Heart left ventricle (tissue), 16 donors: ENCODE results near the gene SEMA5B. TPM values are rescaled to one million over a fixed set of nuclear protein-coding genes. Genes with fewer than 3 reads are reported as not detected.

Source experiments
- ATAC-seq, 4 donors: fragments of 200-7000 bp; cut with Tn5 transposase; one replicate each; pipeline ENCODE4 v1.9.1; 2020 to 2022; ENCODE audit warnings: moderate library complexity in 4 of 4, mild to moderate bottlenecking in 3 of 4, moderate number of reproducible peaks in 1 of 4
- DNase-seq, 5 donors: peaks; one replicate each; pipeline ENCODE4 v3.0.0-alpha.2; 2020
- H3K27ac ChIP-seq, 12 donors: fragments of 200-600 bp; sonication (generic) in 4 of 12; one replicate each; pipeline versions ENCODE4 v1.5.0 to v1.8.0; 2016 to 2022; ENCODE audit warnings: mild to moderate bottlenecking in 2 of 12
- H3K27me3 ChIP-seq, 9 donors: fragments of 200-600 bp; sonication (generic) in 2 of 9; one replicate each; pipeline versions ENCODE4 v1.5.1 to v1.8.0; 2016 to 2022; ENCODE audit warnings: mild to moderate bottlenecking in 3 of 9
- H3K36me3 ChIP-seq, 9 donors: fragments of 200-600 bp; sonication (generic) in 2 of 9; one replicate each; pipeline versions ENCODE4 v1.5.0 to v1.8.0; 2018 to 2022; ENCODE audit warnings: mild to moderate bottlenecking in 2 of 9
- H3K4me1 ChIP-seq, 12 donors: fragments of 200-600 bp; sonication (generic) in 4 of 12; one replicate each; pipeline versions ENCODE4 v1.5.0 to v1.8.0; 2016 to 2022; ENCODE audit warnings: mild to moderate bottlenecking in 3 of 12
- H3K4me3 ChIP-seq, 12 donors: fragments of 200-600 bp; sonication (generic) in 4 of 12; one replicate each; pipeline versions ENCODE4 v1.5.0 to v1.8.0; 2017 to 2022; ENCODE audit warnings: mild to moderate bottlenecking in 9 of 12, moderate library complexity in 4 of 12
- H3K9me3 ChIP-seq, 12 donors: fragments of 200-600 bp; sonication (generic) in 4 of 12; one replicate each; pipeline versions ENCODE4 v1.5.0 to v1.8.0; 2016 to 2022; ENCODE audit warnings: mild to moderate bottlenecking in 1 of 12
- POLR2A ChIP-seq, 2 donors: fragments of 450-650 bp; IDR thresholded peaks; one replicate each; pipeline ENCODE4 v1.6.1; 2017; ENCODE audit warnings: antibody characterized with exemption in 2 of 2, mild to moderate bottlenecking in 2 of 2, moderate library complexity in 2 of 2
- whole genome bisulfite sequencing, 4 donors: extraction: QIAGEN DNeasy Blood & Tissue Kit in 2 of 4; methylation state at CpG; one replicate each; pipeline versions ENCODE4 v1.1.5 to v1.1.7; 2013 to 2018; 5-methylcytosine and 5-hydroxymethylcytosine counted together
- intact Hi-C, 10 donors: fragments of 100-400 bp; cut with DNase I; formaldehyde crosslinking; loops; one replicate each; pipeline versions ENCODE4 v1.11.1 to v1.14.2; 2022
- polyA plus RNA-seq, 2 donors: library from polyadenylated mRNA; stranded (reverse); fragments of 200-250 nt; gene quantifications; one replicate each; pipeline ENCODE4 v1.2.3, GENCODE V29; 2013
- total RNA-seq, 9 donors: library from RNA; depleted of rRNA in 2 of 9; stranded (reverse); fragments of >200 nt in 2 of 9; fragmentation: NEBNext Ultra II Directional in 3 of 9; extraction: Animal tissue kit (Norgen Biotek cat#: 25700) in 3 of 9; gene quantifications; one replicate each; pipeline versions ENCODE4 v1.1.0 to v1.2.4, GENCODE V29; 2016 to 2023
- TF ChIP-seq, protein P1 (sequence below), 12 donors: fragments of 200-600 bp; sonication (generic) in 4 of 12; IDR thresholded peaks; one replicate each; pipeline versions ENCODE4 v1.5.0 to v1.8.0; 2018 to 2022; ENCODE audit warnings: antibody characterized with exemption in 12 of 12, mild to moderate bottlenecking in 5 of 12
- donor health status: ischemic (EF 13 %, LVEDD 7.1; RV severe dilation, severe dysfunction).
- donor health status: healthy with polysubstance abuse.
- donor health status: DM: no; HTN: yes; CAD: no.
- donor health status: DM: no; HTN: no; CAD: no.
- donor health status: ischemic (EF 25% LVEDD 6.9; RV normal size, moderate dysfunction).
- donor health status: ischemic (EF 25% LVEDD 5.7; RV mildly dilated, moderate dysfunction).
- donor health status: healthy.
- donor health status: DM: yes; HTN: yes; CAD: no.
- donor health status: ischemic (EF 35%, LVEDD 5.7; RV mildly dilated, moderate dysfunction).
- donor health status: nonischemic (EF 11% LVEDD 7.7; RV severe dilation, severe dysfunction).
- donor health status: DM: yes; HTN: yes; CAD: no.
- donor health status: PGD.
- donor health status: ischemic (EF 29% LVEDD 5.4; RV normal size, mild dysfunction).
- donor health status: nonischemic (EF 23%, LVEDD 6.1; RV moderate dilation, normal function).

SEMA5B gene
- total and polyA plus RNA-seq, 11 donors = 2.2 to 16.7 (median 7.0) TPM

DNA sequence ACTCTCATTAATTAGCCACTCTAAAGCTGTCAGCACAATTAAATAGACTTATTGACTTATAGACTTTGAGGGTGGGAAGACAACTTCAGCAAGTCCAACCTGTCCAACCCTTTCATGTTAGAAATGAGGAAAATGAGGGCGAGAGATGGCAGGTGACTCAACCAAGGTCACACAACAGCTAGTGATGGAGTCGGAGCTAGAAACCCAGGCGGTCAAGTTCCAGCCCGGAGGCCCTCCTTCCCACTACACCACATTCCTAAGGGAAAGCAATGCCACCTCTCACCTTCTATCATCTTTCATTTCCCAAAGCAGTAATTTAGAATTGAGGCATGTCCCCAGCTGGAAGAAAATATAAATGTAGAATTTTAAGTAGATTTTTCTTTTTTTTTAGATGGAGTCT lies 28.7 kb downstream of the SEMA5B start:
- intact Hi-C loops = no loop called here

DNA sequence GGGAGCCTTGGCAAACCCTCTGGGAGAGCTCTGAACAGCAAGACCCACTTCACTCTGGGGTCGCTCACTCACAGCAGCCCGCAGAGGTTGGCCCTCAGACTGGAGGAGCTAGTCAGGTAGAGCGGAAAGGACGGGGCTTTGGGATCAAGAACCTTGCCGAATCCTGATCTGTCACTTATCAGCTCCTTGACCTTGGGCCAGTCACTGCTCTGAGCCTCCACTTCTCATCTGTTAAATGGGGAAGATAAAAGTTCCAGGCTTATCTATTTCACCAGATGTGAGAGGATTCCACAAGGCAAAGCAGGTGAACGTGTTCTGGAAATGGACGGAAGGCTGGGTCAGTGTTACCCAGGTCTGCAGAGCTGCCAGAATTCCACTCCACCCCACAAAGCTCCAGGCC lies 29.4 kb downstream of the SEMA5B start:
- no peaks in the 10 kb centered on the region for H3K27me3 ChIP-seq
- ATAC-seq (no peak), DNase-seq (no peak)
- TF ChIP-seq, protein P1, sequence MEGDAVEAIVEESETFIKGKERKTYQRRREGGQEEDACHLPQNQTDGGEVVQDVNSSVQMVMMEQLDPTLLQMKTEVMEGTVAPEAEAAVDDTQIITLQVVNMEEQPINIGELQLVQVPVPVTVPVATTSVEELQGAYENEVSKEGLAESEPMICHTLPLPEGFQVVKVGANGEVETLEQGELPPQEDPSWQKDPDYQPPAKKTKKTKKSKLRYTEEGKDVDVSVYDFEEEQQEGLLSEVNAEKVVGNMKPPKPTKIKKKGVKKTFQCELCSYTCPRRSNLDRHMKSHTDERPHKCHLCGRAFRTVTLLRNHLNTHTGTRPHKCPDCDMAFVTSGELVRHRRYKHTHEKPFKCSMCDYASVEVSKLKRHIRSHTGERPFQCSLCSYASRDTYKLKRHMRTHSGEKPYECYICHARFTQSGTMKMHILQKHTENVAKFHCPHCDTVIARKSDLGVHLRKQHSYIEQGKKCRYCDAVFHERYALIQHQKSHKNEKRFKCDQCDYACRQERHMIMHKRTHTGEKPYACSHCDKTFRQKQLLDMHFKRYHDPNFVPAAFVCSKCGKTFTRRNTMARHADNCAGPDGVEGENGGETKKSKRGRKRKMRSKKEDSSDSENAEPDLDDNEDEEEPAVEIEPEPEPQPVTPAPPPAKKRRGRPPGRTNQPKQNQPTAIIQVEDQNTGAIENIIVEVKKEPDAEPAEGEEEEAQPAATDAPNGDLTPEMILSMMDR (IDR thresholded peaks at IDR 0.05) = no peak
- TF ChIP-seq POLR2A (IDR thresholded peaks at IDR 0.05) = no peak
- intact Hi-C loops = no loop called here
- H3K4me3 ChIP-seq = no peak overlapping the region
- no peaks in the 10 kb centered on the region for H3K9me3 ChIP-seq
- no peaks in the 10 kb centered on the region for H3K36me3 ChIP-seq
- H3K4me1 ChIP-seq = peaks cover 0 to 25% (median 7%) of the 10 kb centered on the region in 12 donors
- WGBS, 4 donors = 90 to 95% (median 93%) methylated on average over 6 to 7 of the region's 7 CpGs
- no peak overlapping the region for H3K27ac ChIP-seq

More for the DNA sequence above, 28.7 kb downstream of the SEMA5B start:
- TF ChIP-seq POLR2A (IDR thresholded peaks at IDR 0.05) = no peak
- TF ChIP-seq, protein P1 (IDR thresholded peaks at IDR 0.05) = no peak
- peaks cover 0 to 19% (median 5%) of the 10 kb centered on the region in 12 donors for H3K4me1 ChIP-seq
- no peaks in the 10 kb centered on the region for H3K9me3 ChIP-seq
- no peak overlapping the region for H3K27ac ChIP-seq
- H3K36me3 ChIP-seq = no peaks in the 10 kb centered on the region
- DNase-seq (no peak), ATAC-seq (no peak)
- no peaks in the 10 kb centered on the region for H3K27me3 ChIP-seq
- no peak overlapping the region for H3K4me3 ChIP-seq
- WGBS, 4 donors = 94 to 98% (median 96%) methylated on average over 4 of the region's 4 CpGs

DNA sequence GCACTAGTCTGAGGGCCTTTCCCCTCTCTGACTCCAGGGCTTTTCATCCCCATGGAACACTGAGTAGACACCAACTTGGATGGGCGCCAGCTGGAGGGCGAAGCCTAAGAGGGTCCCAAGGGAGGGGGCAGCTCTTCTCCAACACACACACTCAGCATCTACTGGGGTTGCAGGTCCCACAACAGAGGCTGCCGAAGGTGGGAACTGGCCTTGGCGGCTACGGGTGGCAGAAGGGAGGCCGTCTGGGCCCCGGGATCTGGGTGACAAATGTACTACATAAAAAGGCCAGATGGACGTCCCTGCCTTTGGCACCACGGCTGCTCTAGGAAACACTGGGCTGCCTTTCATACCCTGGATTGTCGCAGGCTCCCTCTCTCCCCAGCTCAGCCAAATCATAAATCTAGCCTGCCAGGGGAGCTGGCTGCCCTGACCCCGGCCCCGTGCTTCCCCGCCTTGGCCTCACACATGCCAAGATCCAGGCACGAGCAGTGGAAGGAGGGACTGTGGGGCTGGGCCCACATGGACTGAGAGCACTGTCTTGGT lies 31.5 kb downstream of the SEMA5B start:
- TF ChIP-seq, protein P1 (IDR thresholded peaks at IDR 0.05) = no peak
- TF ChIP-seq POLR2A (IDR thresholded peaks at IDR 0.05) = no peak
- ATAC-seq (peak; percentile 19 to 55 (median 34)), DNase-seq (no peak)
- Histone ChIP-seq H3K36me3 (no peaks in the 10 kb centered on the region), H3K9me3 (no peaks in the 10 kb centered on the region), H3K4me3 (no peak overlapping the region), H3K4me1 (peaks cover 0 to 39% (median 17%) of the 10 kb centered on the region in 12 donors), H3K27me3 (no peaks in the 10 kb centered on the region), H3K27ac (peak overlapping the region in 6 of 12 donors; percentile 13 to 48 (median 32))
- intact Hi-C loops = no loop called here
- 47 to 73% (median 59%) methylated on average over 12 to 14 of the region's 14 CpGs for WGBS, 4 donors

DNA sequence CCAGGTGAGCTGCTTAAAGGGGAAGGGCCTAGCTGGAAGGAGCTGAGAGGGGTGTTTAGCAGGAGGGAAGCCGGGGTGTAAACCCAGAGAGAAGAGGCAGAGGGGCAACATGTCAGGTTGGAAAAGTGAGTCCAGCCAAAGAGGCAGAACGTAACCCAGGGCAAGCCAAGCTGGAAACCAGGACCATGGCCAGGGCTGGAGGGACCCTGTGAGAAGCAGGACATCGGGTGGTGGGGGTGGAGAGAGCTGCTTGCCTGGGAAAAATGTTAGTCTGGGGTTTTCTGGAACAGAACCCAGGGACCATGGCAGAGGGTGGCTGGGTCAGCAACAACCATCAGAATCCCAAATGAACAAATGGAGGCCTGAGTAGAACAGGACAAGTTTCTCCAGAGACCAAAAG lies 32.6 kb downstream of the SEMA5B start:
- Histone ChIP-seq H3K9me3 (no peaks in the 10 kb centered on the region), H3K27me3 (peaks cover 0 to 4% (median 0%) of the 10 kb centered on the region in 9 donors), H3K4me3 (no peak overlapping the region), H3K4me1 (peaks cover 0 to 40% (median 17%) of the 10 kb centered on the region in 12 donors), H3K27ac (no peak overlapping the region), H3K36me3 (no peaks in the 10 kb centered on the region)
- TF ChIP-seq, protein P1 (IDR thresholded peaks at IDR 0.05) = no peak
- DNase-seq (no peak), ATAC-seq (no peak)
- WGBS, 4 donors = 87 to 95% (median 89%) methylated on average over 3 of the region's 3 CpGs
- intact Hi-C loops = no loop called here
